ENCODE measurements around the gene TTLL5. TPM values are rescaled to one million over a fixed set of nuclear protein-coding genes. Genes with fewer than 3 reads are reported as not detected.

TTLL5 gene
- total and polyA plus RNA-seq, 9 of the 15 experiments (the other 6 are each of a cell fraction or from before 2014, with no cell fraction given): 4.1 to 18.9 (median 12.6) TPM

- TF ChIP-seq, protein P1, sequence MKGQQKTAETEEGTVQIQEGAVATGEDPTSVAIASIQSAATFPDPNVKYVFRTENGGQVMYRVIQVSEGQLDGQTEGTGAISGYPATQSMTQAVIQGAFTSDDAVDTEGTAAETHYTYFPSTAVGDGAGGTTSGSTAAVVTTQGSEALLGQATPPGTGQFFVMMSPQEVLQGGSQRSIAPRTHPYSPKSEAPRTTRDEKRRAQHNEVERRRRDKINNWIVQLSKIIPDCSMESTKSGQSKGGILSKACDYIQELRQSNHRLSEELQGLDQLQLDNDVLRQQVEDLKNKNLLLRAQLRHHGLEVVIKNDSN (CRISPR knock-in tag; IDR thresholded peaks at IDR 0.05): no peak
- TF ChIP-seq PHB2 (IDR thresholded peaks at IDR 0.05; ENCODE audit: low read depth) (no peak), TEAD1 (CRISPR knock-in tag; IDR thresholded peaks at IDR 0.05) (no peak), JUND (IDR thresholded peaks at IDR 0.05; ENCODE audit: borderline replicate concordance, low read depth, low read length) (no peak), JUND (tag; IDR thresholded peaks at IDR 0.05; ENCODE audit: borderline replicate concordance, low read depth, low read length) (no peak), ZBTB2 (IDR thresholded peaks at IDR 0.05) (no peak), TEAD4 (IDR thresholded peaks at IDR 0.05; ENCODE audit: low read length) (no peak), TEAD4 (CRISPR knock-in tag; IDR thresholded peaks at IDR 0.05; ENCODE audit: borderline replicate concordance) (no peak), ESRRB (CRISPR knock-in tag; IDR thresholded peaks at IDR 0.05; ENCODE audit: borderline replicate concordance) (no peak), MLX (CRISPR knock-in tag; conservative IDR thresholded peaks at IDR 0.05) (no peak), IFI16 (CRISPR knock-in tag; IDR thresholded peaks at IDR 0.05) (no peak), ZFPM2 (CRISPR knock-in tag; IDR thresholded peaks at IDR 0.05) (no peak)
- TF ChIP-seq, protein P2, sequence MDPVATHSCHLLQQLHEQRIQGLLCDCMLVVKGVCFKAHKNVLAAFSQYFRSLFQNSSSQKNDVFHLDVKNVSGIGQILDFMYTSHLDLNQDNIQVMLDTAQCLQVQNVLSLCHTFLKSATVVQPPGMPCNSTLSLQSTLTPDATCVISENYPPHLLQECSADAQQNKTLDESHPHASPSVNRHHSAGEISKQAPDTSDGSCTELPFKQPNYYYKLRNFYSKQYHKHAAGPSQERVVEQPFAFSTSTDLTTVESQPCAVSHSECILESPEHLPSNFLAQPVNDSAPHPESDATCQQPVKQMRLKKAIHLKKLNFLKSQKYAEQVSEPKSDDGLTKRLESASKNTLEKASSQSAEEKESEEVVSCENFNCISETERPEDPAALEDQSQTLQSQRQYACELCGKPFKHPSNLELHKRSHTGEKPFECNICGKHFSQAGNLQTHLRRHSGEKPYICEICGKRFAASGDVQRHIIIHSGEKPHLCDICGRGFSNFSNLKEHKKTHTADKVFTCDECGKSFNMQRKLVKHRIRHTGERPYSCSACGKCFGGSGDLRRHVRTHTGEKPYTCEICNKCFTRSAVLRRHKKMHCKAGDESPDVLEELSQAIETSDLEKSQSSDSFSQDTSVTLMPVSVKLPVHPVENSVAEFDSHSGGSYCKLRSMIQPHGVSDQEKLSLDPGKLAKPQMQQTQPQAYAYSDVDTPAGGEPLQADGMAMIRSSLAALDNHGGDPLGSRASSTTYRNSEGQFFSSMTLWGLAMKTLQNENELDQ (CRISPR knock-in tag; IDR thresholded peaks at IDR 0.05; ENCODE audit: borderline replicate concordance): no peak
- TF ChIP-seq, protein P3, sequence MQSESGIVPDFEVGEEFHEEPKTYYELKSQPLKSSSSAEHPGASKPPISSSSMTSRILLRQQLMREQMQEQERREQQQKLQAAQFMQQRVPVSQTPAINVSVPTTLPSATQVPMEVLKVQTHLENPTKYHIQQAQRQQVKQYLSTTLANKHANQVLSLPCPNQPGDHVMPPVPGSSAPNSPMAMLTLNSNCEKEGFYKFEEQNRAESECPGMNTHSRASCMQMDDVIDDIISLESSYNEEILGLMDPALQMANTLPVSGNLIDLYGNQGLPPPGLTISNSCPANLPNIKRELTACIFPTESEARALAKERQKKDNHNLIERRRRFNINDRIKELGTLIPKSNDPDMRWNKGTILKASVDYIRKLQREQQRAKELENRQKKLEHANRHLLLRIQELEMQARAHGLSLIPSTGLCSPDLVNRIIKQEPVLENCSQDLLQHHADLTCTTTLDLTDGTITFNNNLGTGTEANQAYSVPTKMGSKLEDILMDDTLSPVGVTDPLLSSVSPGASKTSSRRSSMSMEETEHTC (IDR thresholded peaks at IDR 0.05): no peak
- TF ChIP-seq, protein P4, sequence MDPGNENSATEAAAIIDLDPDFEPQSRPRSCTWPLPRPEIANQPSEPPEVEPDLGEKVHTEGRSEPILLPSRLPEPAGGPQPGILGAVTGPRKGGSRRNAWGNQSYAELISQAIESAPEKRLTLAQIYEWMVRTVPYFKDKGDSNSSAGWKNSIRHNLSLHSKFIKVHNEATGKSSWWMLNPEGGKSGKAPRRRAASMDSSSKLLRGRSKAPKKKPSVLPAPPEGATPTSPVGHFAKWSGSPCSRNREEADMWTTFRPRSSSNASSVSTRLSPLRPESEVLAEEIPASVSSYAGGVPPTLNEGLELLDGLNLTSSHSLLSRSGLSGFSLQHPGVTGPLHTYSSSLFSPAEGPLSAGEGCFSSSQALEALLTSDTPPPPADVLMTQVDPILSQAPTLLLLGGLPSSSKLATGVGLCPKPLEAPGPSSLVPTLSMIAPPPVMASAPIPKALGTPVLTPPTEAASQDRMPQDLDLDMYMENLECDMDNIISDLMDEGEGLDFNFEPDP (CRISPR knock-in tag; IDR thresholded peaks at IDR 0.05): no peak
- TF ChIP-seq, protein P5, sequence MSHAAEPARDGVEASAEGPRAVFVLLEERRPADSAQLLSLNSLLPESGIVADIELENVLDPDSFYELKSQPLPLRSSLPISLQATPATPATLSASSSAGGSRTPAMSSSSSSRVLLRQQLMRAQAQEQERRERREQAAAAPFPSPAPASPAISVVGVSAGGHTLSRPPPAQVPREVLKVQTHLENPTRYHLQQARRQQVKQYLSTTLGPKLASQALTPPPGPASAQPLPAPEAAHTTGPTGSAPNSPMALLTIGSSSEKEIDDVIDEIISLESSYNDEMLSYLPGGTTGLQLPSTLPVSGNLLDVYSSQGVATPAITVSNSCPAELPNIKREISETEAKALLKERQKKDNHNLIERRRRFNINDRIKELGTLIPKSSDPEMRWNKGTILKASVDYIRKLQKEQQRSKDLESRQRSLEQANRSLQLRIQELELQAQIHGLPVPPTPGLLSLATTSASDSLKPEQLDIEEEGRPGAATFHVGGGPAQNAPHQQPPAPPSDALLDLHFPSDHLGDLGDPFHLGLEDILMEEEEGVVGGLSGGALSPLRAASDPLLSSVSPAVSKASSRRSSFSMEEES (CRISPR knock-in tag; IDR thresholded peaks at IDR 0.05): no peak
Measured at GRCh38 chr14:75748336-75748735, 87.3 kb downstream of the TTLL5 start (continued).
